HG02973 (cell line): Measurements from ENCODE around the gene NFE2L1.
A peak's percentile ranks its signal among the peaks of the same experiment; 100 is the strongest.
"Not testable (repeated sequence)": the region's sequence is repeated elsewhere in the genome, so short reads cannot be mapped to it uniquely, and the experiment has no call there.

ENCODE experiments used
- ATAC-seq: cut with Tn5 transposase; IDR thresholded peaks from one replicate; pipeline ENCODE4 v1.9.1; 2021; ENCODE audit warnings: moderate library complexity; ENCODE audit not compliant: unreplicated experiment

The NFE2L1 gene

DNA sequence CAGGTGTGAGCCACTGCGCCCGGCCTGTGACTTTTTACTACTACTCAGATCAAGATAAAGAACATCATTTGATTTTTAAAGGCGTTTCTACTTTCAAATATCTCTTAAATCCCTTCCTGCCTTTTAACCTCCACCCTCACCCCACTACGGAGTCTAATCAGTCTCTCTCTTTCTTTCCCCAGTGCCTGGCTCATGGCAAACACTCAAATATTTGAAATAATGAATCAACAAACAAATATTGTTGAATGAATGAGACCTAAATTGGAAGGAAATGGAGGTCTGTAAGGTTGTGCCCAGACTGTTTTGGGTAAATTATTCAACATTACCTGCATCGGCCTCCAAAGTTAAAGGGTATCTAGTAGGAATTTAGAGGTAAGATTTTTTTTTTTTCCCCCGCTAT lies 25.3 kb upstream of the NFE2L1 start:
- no peak for ATAC-seq

DNA sequence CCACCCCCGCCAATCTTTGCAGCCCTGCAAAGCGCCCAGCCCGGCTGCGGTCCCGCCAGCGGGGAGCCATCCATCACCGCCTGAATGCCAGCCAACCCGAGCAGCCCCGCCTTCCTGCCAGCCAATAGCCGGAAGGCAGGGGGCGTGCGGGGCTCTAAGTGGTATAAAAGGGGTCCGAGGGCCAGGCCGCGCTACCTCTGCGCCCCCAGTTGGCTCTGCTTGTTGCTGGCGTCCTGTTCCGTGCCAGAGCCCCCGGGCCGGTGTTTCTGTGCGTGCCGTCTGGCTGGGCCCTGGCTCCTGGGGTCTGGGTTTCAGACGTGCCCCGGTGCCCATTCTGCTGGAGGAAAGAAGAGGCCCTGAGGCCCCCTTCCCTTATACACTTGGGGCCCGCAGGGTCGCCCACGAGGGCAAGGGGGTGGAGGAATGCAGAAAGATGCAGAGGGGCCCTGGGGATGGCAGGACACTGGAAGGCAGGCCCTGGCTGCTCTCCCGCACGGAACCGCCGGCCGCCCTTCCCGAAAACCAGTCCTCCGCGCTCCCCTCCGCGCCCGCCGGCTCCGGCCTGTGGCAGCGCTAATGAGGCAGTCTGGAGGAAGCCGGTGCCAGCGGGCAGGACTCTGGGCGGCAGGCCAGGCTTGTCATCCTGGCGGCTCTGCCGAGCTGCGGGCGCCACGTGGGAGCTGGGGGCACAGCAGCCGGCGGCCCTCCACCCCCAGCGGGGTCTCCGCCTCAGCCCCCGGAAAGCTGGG lies 24.6 kb upstream of the NFE2L1 start:
- ATAC-seq, result no peak

DNA sequence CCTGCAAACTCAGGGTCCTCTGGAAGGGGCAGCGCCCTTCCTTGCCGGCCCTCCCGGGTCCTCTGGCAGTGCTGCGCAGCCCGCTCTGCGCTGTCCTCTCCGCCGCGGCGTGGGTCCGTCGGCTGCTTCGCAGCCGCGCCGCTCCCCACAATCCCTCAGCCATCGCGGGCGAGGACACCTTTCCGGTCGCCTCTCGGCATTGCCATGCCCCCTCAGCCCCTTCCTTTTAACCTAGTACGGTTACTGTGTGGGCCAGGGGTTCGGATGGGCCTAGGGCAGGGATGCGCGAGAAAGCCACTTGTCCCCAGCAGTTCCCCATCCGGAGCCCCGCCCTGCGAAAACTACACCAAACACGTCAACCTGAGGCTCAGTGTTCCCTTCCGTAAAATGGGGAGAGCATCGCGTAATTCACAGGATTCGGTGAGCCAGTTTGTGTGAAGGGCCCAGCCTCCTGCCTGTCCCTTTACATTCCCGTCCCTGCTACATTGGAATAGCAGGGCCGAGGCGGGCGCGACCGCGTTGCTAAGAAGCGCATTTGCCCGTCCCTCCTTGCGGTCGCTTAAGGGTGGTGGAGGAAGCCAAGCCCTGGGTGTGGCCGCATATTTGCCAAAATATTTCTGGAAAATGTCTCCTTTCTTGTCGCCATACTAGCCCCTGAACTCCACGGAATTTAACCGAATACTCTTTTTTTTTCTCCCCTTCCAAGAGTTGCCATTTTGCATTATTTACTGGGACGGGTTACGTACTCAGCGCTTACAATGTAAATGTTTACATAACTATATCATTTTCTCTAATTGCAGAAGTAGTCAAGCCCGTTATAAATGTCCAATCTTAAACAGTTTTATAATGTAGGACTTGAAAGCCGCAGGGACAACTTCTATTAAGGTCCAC lies 23.8 kb upstream of the NFE2L1 start:
- no peak for ATAC-seq

DNA sequence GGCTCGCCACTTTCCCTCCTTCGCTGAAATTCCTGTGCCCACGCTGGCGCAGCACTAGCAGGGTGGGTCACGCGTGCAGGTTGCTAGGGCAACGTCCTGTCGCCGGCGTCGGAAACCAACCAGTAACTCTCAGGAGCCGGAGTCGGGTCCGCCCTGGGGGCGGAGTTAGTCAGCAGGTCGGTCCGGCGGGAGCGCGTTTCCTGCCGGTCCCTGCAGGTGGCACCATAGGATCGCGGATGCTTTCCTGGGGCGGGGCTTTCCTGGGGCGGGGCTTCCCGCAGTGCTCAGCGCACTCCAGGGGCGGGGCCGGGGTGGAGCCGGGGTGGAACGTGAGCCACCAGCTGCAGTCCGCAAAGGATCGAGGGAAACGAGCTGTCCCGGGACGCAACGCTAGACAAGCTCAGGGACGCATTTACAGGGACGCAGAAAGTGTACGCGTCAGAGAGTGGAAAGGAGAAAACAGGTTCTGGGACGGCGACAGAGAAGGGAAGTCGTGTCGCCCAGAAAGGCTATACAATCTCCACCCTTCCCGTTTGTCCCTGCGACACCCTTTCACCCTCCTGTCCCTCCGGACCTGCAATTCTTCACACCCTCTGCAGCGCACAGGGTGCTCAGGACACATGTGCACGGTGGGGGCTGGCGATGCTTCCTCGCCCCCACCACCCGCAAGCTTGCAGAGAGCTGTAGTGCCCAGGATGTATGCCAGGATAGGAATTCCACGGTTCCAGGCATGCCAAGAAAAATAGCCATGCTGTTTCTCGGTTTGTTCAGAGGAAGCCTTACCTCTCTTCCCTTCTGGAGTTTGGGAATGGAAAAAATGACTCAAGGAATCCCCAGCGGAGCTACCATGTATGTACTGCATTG lies 22.9 kb upstream of the NFE2L1 start:
- ATAC-seq, result peak; percentile 77

DNA sequence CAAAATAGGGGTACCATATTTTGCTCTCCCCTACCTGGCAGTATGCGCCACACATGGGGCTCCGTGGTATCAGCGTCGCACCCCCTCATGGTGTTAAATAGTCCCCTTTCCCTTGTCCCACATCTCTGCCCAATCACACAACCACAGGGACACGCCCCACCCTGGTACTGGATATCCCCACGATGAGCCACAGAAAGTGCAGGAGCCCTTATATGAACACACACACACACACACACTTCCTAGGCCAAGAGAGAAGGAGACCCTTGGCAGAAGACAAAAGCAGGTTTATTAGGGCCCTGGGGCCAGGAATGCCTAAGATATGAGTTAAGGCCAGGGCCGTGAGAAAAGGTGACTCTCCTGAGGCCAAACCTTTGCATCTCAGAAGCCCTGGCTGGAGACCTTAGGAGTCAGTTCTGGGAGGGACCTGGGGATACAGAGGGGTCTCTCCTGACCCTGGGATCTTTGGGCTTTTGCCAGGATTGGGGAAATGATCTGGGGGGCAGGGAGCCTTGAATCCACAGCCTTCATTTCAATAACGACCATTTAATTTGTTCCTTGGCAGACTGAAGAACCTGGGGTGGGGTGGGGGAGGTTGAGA lies 22.2 kb upstream of the NFE2L1 start:
- ATAC-seq, result no peak

DNA sequence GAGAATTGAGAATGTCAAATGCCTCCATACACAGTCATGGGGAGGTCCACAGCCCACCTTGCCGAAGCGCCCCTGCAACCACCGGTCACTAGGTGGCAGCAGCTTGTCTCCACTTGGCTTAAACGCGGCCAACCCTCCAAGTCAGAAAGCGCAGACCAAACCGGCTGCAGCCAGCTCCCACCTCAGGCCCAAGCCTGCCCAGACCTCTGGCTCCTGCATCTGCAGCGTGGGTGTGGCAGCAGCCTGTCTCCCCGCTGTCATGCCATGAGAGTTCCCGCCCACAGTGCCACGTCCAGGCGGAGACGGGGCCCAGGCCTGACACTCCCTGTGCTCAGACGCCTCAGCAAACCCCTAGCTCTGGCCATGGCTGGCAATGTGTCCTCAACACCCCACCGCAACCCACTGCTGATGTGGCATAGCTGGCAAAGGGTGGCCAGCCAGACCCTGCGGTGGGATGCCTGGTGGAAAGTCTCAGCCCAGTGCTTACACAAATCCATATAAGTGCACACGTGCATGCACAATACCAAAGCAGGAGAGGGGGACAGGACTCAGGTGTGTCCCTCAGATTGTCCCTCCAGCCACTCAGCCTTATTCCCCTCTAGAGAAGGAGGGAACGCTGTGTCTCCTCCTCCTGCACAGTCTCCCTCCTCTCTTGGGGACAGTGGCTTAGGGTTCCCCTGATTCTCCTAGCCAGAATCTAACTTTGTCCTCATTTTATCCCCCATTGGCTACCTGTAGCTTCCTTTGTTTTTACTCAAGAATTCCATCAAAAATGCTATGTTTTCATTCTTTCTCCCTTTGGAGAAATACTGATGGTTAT lies 21.4 kb upstream of the NFE2L1 start:
- no peak for ATAC-seq

DNA sequence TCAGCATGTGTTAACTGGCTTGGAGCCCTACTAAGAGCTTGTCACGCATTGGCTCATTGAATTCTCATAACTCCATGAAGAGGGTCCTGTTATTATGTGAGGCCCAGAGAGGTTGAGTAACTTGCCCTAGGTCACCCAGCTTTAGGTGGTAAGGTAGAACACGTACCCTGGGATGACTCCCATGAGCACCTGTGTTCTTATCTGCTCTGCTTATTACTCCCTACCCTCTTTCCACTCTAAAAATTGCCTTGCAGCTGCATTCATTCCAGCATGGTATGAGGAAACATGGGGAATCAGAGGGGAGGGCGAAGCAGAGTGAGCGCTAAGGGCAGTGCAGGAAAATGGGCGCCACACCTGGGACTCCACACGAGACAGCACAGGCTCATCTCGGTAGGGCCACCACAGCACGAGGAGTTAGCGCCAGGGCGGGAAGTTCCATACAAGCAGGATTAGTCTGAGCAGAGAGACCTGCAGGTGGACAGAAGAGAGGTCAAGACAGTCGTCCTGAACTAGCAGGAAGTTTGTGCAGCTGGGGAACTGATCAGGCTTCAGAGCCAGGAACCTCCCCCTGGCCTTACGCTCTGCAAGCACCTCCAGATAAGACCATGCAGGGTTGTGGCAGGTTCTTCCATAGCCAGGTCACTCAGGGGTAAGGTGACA lies 20.7 kb upstream of the NFE2L1 start:
- ATAC-seq, result no peak

DNA sequence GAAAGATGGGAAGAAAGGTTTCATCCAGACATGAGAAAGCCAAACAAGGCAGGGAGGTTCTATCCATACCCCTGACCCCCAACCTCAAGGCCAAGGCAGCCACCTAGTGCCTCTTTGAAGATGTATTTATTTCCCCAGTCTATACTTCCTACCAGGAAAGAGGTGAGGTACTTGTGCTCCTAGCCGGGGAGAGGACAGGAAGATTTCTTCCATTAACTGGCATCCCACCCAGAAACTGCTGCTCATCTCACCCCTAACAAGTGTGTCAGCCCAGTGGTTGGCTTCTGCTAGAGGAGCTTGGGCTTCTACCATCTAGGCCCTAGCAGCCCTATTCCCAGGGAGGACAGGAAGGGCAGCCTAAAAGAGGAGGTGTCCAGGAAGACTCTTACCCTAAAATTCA lies 19.4 kb upstream of the NFE2L1 start:
- no peak for ATAC-seq

DNA sequence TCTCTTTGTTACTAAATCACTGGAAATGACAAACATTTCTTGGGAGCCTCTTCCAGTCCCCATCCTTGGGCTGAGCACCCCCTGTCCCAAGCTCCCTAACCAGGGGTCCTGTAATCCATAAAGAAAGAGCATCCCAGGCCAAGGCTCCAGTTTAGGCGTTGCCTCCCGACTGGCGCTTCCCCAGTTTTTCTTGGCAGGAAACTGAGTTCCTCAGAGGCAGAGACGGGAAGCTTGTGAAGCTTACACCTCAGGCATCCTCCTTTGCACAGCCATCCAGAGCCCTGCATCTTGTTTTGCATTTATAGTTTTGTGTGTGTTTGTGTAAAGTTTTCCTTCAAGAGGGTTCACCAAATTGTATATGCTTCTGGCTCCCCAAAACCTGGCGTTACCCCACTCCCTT lies 17.6 kb upstream of the NFE2L1 start:
- ATAC-seq, result no peak

DNA sequence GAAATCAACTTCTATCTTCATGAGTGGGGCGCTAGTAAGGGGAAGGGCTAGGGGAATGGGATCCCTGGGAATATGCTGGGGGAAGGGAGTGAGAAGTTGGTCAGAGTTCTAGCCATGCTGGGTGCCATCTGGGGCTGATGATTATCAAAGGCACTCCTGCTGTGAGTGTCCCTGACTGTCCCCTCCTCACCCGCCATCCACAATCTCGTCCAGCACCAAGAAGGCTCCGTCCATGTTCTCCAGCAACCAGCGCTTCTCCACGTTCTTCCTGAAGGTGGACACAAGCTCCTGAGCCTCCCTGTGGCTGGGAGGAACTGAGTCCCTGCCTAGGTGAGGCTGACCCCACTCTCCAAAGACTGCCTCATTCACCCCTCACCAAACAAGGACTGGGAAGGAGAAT lies 16.2 kb upstream of the NFE2L1 start:
- ATAC-seq, result no peak

DNA sequence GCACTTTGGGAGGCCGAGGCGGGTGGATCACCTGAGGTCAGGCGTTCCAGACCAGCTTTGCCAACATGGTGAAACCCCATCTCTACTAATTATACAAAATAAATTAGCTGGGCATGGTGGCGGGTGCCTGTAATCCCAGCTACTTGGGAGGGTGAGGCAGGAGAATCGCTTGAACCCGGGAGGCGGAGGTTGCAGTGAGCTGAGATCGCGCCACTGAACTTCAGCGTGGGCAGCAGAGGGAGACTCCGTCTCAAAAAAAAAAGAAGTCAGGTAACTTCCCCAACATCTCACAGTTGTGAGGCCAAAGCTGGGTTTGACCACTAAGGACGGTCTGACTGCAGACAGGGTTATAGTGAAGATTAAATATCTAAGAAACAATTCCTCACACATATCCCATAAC lies 13.4 kb upstream of the NFE2L1 start:
- ATAC-seq, result not testable (repeated sequence)

DNA sequence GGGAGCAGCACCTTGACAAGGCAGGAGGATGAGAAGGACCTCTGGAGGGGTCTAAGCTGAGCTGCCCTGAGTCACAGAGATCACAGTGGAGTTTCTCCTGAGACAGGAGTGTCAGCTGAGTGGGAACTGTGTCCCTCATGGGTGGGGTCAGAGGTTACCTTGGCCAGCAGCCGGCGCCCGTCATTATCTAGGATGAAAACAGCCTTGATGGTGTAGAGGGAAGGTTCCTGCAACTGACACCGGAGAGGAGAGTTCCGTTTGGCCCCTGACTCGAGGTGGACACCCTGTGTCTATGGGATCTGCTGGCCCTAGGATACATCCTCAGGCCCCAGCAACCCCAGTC lies 11.5 kb upstream of the NFE2L1 start:
- no peak for ATAC-seq

DNA sequence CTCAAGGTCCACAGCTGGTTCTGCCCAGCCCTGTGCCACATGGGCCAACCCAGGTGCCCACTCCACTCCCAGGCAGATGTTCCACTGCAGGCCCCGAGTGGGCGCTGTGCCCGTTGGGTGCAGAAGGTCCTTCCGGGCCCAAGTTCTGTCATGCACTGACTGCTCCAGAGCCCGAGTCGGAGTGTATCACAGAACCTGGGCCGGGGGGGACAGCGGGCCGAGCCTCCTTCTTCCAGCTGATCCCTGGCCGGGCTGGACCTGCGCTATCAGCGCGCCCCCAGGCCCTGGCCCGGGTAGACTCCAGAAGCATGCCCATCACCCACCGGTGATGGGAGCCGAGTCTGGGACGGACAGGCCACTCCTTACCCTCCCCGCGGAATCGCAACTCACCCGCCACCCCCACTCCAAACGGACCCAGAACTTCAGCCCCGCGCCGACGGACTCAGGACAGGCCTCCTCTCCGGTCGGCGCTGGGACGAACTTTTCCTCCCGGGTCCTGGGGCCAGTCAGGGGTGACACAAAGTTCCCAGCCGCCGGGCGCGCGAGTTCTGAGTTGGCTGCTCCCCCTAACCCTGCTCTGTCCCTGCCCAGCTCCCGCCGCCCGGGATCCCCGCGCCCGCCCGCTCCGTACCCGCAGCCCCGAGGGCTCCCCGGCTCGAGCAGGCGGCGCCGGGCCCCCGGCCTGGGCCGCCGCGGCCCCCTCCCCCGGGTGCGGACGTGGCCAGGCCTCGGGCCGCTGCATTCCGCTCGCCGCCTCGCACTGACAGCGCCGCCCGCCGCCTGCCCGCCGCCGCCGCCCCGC lies 10.9 kb upstream of the NFE2L1 start, which contains the start of gene COPZ2:
COPZ2 (minus strand) TSS at position 762 of the 802 bp plus-strand sequence; CDS start at position 742, 20 bp downstream.
- no peak for ATAC-seq

DNA sequence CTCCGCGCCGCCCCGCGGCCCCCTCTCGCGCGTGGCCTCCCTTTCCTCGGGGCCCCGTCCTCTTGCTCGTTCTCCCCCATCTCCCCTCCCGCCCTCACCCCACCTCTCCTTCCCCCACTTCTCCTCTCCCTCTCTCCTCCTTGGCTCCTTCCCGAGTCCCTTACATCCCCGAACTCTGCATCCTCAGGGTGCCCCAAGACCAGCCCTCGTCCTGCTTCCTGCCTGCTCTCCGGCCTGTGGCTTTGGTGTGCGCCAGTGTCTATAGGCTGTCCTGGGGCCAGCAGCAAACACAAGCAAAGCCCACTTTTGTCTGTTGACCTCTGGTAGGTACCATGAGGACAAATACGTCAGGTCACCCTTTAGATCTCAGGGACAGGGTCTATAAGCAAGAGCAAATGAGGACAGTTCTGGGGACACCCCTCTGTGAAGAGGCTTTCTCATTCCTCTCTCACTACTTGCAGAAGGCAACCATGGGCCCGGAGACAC lies 10.3 kb upstream of the NFE2L1 start:
- no peak for ATAC-seq

DNA sequence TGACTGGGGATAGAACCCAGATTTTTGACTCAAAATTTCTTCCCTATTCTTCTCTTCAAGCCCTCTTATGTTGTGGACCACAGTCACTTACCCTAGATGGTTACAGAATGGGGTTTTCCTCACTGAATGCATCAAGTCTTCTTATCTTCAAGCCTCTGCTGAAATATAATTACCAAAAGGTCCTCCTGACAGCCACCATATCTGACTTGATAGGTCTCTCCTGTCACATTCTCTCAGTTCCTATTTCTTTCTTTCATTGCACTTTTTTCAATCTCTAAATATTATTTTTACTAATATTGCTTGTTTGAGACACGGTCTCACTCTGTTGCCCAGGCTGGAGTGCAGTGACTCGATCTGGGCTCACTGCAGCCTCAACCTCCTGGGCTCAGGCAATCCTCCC lies 9.5 kb upstream of the NFE2L1 start:
- ATAC-seq, result no peak

DNA sequence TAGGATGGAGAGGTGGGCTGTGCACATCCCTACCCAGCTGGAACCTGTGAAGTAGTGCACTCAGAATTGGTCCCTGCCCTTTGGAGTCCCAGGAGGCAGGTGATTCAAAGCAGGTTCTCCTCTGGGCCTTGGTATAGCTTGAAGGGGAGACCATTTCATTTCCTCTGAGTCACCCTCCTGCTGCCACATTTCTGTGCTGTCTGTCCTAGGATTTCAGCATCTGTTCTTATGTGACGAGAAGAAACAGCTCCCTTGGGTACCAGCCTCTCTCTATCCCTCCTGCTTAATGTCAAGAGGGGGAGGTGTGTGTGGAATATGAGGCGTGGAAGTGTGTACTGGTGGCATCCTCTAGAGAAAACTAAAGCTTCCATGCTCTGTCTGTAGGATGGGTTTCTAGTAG lies 5.0 kb upstream of the NFE2L1 start:
- no peak for ATAC-seq

DNA sequence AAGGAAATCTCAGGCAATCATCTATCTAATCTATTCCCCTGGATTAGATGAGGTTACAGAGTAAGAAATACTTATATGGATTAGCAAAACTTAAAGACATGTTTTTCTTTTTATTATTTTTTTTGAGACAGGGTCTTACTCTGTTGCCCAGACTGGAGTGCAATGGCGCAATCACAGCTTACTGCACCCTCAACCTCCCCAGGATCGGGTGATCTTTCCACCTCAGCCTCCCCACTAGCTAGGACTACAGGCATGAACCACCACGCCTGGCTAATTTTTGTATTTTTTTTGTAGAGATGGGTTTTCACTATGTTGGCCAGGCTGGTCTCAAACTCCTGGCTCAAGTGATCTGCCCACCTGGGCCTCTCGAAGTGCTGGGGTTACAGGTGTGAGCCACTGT lies 3.3 kb upstream of the NFE2L1 start:
- no peak for ATAC-seq

DNA sequence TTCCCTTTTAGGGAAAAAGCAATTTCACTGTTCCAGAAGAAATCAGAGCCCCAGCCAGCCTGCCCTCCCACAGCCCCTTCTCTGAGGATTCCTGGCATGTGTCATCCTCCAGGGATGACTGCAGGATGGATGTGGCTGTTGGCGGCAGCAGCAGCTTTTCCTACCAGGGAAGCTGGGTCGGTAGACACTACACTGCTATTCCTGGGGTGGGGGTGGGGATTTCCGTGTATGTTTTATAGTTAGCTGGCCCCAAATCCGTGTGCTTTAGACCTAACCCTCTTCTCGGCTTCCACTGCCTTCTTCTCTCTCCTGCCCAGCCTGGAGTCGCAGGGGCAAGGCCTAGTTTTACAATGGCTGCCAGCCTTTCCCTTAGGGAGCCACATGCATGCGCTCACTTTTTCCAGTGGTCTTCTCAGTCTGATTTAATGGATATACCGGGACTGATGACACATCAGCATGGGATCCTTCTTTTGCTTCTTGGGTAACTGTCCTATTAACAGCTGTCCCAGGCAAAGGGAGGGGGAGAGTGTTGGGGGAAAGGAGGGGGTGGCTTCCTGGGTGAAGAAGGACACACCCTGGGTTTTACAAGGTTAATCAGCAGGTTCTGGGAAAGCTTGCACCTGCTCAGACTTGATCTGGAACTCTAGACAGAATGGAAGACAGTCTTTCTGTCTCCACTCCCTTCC lies 2.7 kb upstream of the NFE2L1 start:
- no peak for ATAC-seq
